ENCODE measurements around the gene LMX1A.

The LMX1A gene

DNA sequence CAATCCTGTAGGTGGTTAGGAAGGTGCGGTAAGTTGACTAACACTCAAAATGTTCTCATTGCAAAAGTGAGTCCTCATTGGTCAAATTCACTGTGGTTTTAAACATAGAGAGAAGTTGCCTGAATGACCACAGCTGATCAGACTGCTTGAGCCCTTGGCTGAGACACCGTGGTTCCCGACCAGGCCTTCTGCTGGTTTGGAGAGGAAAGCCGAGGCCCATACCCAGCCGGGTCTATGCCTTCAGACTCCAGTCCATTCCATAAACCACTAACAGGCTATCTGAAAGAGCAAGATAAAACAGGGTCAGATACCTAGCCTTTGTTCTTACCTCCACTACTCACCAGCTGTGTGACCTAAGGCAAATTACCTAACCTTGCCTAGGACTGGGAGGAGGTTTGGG is 133.9 kb downstream of the LMX1A start:
- DNase-seq (ENCODE audit: low spot score): no peak

DNA sequence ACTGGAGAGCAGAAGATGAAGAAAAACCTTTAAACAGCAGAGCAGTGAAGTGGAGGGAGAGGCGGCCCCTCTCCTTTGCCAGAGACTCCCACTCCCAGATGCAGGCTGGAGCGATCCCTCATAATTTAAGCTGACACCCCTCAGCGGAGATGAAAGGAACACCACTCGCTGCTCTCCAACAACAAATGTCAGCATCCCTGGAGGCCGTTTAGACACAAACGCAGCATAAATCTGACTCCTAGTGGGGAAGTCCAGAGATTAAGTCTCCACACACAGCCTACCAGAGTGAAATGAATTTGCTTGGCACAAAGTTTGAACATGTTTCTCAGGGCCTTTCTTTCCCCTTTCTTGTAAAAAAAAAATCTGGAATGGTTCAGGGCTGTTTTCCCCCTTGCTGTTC is 137.8 kb downstream of the LMX1A start:
- DNase-seq (ENCODE audit: low spot score): no peak

DNA sequence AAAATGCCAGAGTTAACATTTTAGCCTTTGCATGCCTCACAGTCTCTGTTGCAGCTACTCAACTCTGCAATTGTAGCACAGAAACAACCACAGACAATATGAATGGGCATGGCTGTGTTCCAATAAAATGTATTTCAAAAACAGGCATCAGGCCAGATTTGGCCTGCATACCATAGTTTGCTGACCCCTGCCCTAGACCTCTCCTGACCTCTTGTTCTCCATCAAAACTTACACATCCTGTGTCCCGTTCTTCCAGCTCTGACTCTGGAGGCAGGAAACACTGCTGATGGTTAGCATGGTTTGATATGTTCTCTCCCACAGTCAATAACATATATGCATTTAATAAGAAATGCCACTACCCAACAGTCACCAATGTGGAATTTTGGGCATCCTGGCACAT is 138.6 kb downstream of the LMX1A start:
- DNase-seq (ENCODE audit: low spot score): no peak

DNA sequence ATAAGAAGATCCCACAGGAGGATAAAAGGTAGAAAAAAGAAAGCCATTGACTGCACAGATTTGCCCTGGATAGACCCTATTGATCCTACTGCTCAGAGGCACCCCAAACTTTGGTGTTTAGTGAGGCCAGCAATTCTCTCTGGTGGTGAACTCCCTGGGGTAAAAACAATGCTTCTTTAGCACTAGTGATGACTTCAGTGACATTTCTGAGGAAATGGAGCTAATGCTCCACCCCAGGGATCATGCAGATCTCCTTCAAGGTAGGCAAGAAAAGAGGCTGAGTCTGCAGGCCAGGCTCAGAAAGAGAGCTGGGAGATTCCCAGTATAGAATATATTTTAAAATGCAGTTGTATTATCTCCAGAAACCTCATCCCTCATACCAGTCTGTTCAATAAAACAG is 140.3 kb downstream of the LMX1A start:
- DNase-seq (ENCODE audit: low spot score): no peak

DNA sequence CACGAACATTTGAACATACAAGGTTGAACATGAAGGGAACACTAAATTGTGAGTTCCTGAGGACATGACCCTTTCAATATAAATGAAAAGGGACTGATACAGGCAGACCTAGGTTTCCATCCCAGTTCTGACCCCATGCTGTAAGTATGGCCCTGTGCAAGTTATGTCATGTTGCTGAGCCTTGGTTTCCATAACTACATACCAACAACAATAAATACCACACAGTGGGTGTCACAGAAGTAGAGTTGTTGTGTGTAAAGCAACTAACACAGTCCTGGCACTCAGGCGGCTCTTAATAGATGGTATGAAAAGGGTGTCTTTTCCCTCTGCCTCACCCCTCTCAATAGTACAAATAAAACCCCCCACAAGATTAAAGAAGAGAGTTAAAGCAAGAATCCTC is 140.8 kb downstream of the LMX1A start:
- no peak for DNase-seq (ENCODE audit: low spot score)

DNA sequence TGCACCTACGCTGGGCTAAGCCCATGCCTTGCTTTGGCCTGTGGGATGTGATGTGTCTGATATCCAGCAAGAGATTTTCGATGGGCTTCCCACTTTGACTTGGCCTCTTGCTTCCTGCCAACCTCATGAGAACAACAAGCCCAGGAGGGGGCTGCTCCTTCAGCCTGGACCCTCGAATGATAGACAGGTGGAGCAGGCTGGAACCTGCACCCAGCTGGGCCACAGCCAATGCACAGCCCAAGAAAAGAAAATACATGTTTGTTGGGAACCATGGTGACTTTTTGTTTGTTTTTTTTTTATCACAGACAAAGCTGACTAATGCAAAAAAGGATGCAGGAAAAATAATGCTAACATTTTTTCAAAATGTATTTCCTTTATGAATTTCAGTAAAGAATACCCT is 144.3 kb downstream of the LMX1A start:
- no peak for DNase-seq (ENCODE audit: low spot score)

DNA sequence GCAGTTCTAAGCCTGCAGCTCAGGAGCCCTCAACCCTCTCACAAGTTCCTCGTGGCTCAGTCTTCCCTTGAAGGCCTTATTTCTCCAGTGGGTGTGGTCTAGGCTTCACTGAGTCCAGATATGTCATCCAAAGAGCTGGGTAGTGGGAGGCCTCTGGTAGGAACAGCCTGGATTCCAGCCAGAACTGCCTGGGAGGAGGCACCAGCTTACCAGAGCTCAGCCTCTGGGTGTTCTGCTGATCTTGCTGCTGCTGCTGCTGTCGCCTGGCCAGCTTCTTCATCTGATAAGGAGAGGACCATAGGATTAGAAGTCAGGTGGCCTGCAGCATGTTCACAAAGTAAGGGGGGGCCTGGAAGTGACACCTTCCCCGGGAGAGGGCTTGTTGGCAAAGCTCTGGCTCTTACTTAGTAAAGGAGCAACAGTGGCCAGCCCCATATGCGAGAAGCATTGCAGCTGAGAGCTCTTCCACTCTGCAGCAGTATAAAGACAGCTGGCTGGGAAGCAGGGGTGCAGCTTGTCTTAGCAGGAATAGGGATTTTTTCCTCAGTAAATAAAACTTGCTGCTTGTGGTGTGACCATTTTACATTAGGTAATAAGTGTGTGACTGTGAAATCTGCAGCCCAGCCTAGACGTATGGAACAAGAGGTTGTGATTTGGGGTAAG is 148.5 kb downstream of the LMX1A start:
- DNase-seq (ENCODE audit: low spot score): no peak

DNA sequence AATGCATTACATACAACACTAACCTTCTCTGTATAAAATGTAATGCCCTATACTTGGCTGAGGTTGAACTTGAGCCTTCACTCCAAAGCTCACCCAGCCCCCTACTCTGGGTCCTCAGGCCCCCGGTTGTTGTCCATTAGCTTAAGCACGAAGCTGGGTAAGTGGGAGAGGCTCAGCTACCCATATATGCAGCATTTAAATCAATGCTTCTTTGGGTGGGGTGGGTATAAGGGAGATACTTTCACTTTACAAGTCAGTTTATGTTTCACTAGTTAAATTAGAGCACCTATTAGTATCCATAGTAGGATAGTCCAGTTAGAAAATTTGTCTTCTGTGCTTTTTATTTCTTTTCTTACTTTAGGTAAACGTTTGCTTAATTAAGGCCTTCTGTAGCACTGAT is 151.4 kb downstream of the LMX1A start:
- no peak for DNase-seq (ENCODE audit: low spot score)

DNA sequence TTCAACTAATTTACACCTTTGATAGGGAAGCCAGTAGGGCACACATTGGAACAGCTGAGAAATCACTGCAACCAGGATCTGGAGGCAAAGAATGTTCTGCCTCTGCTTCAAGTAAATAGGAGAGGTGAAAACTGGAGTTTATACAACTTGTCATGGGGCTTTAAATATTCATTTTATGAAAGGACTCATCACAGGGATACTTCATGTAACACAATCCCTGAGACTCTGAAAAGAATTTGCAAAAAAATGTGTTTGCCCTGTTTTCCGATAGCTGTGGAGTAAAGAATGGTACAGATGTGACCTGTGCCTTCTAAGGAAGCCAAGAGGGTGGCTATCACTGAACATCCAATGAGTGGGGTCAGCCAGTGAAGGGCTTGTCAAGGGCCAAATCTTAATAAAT is 152.0 kb downstream of the LMX1A start:
- DNase-seq (ENCODE audit: low spot score): no peak

DNA sequence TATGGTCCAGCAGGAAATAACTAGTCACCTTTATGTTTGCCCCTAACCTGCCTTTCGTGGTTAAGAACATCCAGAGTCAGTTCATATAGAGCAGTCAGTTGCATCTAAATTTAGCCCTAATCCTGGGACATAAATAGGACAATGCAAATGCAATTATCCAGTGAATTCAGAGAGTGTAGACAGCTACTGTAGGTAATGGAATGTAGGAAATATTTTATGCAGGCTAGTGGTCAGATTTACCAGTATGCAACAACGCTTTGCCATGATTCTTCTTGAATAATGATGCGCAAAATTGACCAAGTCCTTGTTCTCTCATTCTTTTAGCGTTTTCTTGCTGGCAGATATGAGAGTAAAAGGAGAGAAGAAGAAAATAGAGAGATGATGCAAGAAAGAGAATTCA is 165.4 kb downstream of the LMX1A start:
- no peak for DNase-seq (ENCODE audit: low spot score)

DNA sequence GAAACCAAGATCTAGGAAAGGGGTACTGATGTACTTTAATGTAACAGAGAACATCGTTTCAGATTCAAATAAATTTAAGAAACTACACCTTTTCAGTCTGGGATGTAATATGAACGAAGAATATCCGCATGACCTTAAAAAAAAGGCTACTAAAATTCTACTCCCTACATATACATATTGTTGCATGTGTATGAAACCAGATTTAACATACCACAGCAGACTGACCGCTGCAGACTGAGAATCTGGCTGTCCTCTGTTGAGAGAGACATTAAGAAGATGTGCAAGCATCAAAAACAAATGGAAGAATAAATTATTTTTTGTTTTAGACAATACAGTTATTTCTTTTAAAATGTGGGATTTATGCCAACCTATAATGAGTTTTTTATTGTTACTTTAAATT is 166.6 kb downstream of the LMX1A start:
- DNase-seq (ENCODE audit: low spot score): no peak

DNA sequence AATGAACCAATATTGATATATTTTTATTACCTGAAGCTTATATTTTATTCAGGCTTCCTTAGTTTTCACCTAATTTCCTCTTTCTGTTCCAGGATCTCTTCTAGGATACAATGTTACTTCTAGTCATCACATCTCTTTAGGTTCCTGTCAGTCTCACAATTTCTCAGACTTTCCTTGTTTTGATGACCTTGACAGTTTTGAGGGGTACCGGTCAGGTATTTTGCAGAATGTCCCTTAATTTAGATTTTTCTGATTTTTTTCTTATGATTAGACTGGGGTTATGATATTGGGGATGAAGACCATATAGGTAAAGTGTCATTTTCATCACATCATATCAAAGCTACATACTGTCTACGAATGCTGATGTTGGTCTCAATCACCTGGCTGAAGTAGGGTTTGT is 167.5 kb downstream of the LMX1A start:
- no peak for DNase-seq (ENCODE audit: low spot score)

DNA sequence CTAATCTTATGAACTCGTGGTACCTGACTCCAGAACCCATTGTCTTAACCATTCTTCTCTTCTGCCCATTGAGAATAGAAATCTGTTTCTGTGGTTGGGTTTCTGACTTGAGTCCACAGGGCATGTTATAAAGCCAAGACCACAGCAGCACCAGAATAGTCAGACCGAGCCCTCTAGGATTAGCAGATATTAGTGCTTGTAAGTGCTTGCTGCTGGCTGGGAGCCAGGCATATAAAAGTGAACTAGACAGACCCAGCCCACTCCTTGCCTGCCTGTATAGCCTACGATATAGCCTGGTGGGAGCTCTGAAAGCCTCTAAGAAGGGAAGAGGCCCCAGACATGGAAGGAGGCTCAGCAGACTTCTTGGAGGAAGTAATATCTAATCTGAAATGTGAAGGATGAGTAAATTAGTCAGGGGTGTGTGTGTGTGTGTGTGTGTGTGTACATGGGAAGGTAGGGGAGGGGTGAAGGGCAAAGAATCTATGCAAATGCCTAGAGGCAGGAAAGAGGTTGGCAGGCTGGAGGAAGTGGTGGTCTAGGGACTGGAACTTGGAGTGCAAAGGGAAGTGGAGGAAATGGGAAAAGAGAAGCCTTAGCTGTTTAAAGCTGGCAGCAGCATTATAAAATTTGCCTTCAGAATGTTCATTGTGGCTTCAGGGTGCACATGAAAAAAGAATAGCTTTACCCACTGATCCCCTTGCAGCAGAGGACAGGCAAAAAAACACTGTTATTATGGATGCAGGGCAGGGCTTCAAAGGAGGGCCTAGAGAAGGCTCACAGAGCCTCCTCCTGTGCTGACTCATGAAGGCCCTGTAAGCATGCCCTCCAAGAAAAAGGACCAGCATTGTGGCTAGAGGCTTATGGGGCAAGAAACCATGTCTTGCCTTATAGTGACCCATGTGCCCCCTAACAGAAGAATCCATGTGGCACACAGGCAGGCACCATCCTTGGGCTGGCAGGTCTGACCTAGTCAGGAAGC is 169.2 kb downstream of the LMX1A start:
- DNase-seq (ENCODE audit: low spot score): no peak

DNA sequence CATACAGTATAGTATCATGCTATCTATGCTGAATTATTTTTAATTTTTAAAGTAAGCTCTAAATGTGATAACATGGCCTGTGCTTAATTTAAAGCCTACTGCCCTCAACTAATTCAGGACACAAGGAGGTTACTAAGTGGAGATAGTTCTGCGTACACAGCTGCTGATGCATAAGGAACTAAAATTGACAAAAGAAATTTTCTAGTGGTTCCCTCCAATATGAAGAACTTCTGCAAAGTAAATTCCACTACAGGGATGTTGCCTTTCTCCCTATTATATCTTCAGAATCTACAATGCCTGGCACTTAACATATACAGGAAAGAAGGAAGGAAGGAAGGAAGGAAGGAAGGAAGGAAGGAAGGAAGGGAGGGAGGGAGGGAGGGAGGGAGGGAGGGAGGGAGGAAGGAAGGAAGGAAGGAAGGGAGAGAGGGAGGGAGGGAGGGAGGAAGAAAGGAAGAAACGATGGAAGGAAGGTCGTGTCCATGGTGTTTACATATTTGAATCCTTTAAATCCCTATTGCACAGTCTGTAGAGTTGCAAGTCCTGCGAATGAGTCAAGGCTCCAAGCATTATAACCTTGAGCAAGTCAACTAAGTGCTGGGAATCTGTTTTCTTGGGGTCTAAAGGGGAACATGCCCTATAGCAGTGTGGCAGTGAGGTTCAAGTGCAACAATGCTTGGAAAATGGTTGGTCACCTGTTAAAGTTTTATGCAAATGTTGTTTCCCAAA is 171.2 kb downstream of the LMX1A start:
- no peak for DNase-seq (ENCODE audit: low spot score)

DNA sequence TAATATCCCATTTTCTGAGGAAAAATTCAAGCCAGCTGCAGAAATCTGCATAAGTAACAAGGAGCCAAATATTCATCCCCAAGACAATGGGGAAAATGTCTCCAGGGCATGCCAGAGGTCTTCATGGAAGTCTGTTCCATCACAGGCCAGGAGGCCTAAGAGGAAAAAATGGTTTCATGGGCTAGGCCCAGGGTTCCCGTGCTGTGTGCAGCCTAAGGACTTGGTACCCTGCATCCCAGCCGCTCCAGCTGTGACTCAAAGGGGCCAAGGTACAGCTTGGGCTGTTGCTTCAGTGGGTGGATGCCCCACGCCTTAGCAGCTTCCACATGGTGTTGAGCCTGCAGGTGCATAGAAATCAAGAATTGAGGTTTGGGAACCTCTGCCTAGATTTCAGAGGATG is 173.5 kb downstream of the LMX1A start:
- no peak for DNase-seq (ENCODE audit: low spot score)

DNA sequence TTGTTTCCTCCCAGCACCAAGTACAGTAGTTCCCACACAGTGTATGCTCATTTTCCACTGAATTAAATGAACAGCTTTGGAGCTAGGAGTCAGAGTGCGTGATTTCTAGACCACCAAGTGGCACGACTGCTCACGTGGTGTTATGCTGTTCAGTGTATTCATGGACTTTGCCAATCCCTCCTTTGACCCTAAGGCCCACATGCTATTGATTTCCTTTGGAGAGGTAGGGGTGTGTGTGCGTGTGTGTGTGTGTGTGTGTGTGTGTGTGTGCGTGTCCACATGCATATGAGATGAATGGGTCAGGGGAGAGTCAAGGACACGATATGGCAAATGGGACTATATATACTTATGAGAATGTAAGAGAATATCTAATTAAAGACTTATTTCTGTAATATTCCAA is 177.2 kb downstream of the LMX1A start:
- DNase-seq (ENCODE audit: low spot score): no peak

DNA sequence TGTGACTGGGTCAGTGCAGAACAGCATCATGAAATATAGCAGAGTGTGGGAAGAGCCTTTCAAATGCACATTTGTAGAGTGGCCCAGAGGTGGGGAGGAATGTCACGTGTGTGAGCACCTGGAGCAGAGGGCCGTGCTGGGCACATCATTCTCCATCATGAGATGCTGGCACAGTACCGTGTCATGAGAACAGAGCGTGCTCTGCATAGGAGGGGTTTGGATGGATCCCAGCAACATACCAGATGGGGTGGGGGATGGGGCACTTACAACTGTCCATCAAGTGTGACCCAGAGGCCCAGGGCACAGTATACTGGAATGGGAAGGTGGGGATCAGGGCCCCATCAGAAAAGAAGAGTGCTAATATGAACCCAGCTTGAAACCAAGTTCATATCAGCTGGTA is 182.0 kb downstream of the LMX1A start:
- DNase-seq (ENCODE audit: low spot score): no peak

DNA sequence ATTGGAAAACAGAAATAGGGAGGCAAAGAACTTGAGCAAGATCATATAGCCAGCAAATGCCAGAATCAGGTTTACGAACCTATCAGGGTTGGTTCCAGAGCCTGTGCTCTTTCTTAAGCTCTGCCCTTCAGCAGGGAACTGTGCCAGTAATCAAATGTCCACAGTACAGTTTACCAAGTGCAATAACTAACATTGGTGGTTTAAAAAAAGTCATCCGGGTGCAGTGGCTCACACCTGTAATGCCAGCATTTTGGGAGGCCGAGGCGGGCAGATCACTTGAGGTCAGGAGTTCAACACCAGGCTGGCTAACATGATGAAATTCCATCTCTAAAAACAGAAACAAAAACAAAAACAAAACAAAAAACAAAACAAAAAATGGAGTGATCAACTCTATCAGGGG is 182.7 kb downstream of the LMX1A start:
- no peak for DNase-seq (ENCODE audit: low spot score)

DNA sequence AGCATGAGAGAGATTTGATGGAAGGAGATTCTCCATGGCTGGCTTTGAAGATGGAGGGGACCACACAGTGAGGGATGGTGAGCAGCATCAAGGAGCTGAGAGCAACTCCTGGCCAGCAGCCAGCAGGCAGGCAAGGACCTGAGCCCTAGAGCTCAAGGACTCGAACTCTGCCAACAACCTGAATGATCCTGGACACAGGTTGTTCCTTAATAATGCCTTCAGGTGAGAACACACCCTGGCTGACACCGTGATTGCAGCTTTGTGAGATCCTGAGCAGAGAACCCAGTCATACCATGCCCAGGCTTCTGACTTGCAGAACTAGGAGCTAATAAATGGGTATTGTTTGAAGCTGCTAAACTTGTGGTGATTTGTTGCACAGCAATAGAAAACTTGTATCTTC is 183.1 kb downstream of the LMX1A start:
- no peak for DNase-seq (ENCODE audit: low spot score)

DNA sequence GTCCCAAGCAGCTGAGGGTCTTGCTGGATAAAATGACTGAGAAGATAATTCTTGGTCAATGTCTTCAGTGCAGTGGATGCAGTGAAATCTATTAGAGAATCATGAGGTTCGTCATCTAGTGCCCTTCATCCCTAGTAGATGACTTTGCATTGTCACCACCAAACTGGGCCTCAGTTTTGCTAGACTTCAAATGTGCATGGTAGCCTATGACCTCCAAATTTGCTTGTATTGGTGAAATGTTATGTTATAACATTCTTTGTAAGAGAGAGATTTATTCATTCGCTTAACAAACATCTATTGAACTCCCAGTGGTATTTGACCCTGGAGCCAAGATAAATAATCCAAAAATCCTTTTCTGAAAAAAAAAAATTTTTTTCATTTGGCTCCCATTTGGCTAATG is 183.8 kb downstream of the LMX1A start:
- no peak for DNase-seq (ENCODE audit: low spot score)

DNA sequence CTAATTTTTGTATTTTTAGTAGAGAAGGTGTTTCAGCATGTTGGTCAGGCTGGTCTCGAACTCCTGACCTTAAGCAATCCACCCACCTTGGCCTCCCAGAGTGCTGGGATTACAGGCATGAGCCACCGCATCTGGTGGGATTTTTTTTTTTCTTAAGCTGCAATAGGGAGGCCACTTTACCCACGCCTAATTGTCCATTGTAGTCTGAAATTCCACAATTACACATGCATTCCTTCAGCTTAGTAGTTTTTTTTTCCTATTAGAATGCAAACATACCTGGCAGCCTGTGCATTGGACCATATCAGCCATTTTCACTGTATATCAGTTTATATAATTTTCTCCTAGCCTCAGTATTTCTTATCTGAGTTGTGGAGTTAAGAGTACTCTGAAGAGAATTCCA is 186.8 kb downstream of the LMX1A start:
- no peak for DNase-seq (ENCODE audit: low spot score)

DNA sequence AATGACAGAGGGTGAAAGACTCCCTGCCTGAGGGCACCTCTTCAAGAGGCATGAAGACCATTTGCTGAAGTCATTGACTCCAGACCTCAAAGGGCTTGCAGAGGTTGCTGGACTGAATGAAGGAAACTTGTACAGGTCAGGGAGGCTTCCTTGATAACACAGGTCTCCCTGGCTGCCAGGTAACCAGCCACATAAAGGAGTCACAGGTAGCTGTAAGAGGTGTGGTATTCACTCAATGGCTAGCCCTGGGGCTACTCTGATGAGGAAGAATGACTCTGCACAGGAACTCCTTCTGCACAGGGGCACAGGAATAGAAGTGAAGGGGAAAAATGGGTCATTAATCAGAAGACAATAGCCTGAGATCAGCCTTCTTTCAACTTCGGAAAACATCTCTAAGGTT is 187.5 kb downstream of the LMX1A start:
- no peak for DNase-seq (ENCODE audit: low spot score)

DNA sequence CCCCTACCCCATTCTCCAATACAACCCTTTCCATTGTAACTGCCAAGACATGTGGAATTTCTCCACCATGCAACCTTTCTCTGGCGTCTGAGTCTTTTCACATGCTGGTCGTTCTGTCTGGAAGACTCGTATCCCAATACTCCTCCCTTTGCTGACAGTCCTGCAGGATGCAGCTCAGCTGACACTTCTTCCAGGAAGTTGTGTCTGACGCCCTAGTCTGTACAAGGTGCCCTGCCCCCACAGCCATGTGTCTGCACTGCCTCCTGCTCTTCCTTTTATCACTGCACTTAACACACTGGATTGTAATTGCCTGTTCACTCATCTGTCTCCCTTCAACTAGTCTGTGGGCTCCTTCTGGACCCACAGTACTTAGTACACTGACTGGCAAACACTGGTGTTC is 188.0 kb downstream of the LMX1A start:
- no peak for DNase-seq (ENCODE audit: low spot score)

All from HuH-7.5 (cell line).